Astrocyte of the cerebellum (primary cell): ENCODE results near the gene DEFB132.

ENCODE experiments used
- DNase-seq: peaks from one replicate; pipeline ENCODE4 v3.0.0-alpha.2; 2011; ENCODE audit warnings: low read depth
- H3K4me3 ChIP-seq: 2 replicates; pipeline ENCODE4 v1.5.1; 2011; ENCODE audit warnings: mild to moderate bottlenecking, low read depth, low read length, moderate library complexity
- CTCF ChIP-seq: IDR thresholded peaks from 2 replicates; pipeline ENCODE4 v1.5.1; 2012; ENCODE audit warnings: low read length, low read depth, moderate library complexity, mild to moderate bottlenecking; ENCODE audit errors: missing control alignments
- in situ Hi-C: cut with HindIII; loops from 2 replicates; pipeline ENCODE4 v1.10.0; 2017; ENCODE audit warnings: low sequenced_read_pairs

DEFB132 gene

GRCh38 chr20:278607-279571 is 21.4 kb downstream of the DEFB132 start:
- H3K4me3 ChIP-seq, result no peak overlapping the region
- in situ Hi-C loops, result no loop called here
- no peak for DNase-seq

GRCh38 chr20:284172-284571 is 26.6 kb downstream of the DEFB132 start:
- DNase-seq, result no peak
- in situ Hi-C loops, result no loop called here
- H3K4me3 ChIP-seq, result no peak overlapping the region
- no peak for TF ChIP-seq CTCF

More at GRCh38 chr20:278607-279571, 21.4 kb downstream of the DEFB132 start:
- no peak for TF ChIP-seq CTCF

GRCh38 chr20:286508-286907 is 29.0 kb downstream of the DEFB132 start:
- TF ChIP-seq CTCF, result no peak
- H3K4me3 ChIP-seq, result no peak overlapping the region
- in situ Hi-C loops, result no loop called here
- DNase-seq, result no peak

- in situ Hi-C loops, result no loop called here
- no peak for DNase-seq
- H3K4me3 ChIP-seq, result peak overlapping the region; percentile 86
- TF ChIP-seq CTCF, result no peak
Observed at GRCh38 chr20:288956-289692, 31.6 kb downstream of the DEFB132 start.

- in situ Hi-C loops, result no loop called here
- peak overlapping the region; percentile 86 for H3K4me3 ChIP-seq
- no peak for DNase-seq
- TF ChIP-seq CTCF, result no peak
Observed at GRCh38 chr20:289693-290083, 32.2 kb downstream of the DEFB132 start.

GRCh38 chr20:290084-290831 is 32.7 kb downstream of the DEFB132 start, which contains the start of gene C20orf96:
Gene C20orf96 (minus strand): TSS chr20:290750. CDS start chr20:290610, 140 bp downstream.
- in situ Hi-C loops, result no loop called here
- DNase-seq, result peak; percentile 88
- peak; percentile 68 for TF ChIP-seq CTCF

More at GRCh38 chr20:290084-290831, 32.7 kb downstream of the DEFB132 start, which contains the start of gene C20orf96:
- peak within 1 kb of the TSS; percentile 86 for H3K4me3 ChIP-seq
